A204.1 (cell line): ENCODE data around the gene XCR1.
A peak's percentile ranks its signal among the peaks of the same experiment; 100 is the strongest.
"Not testable (repeated sequence)": the region's sequence is repeated elsewhere in the genome, so short reads cannot be mapped to it uniquely, and the experiment has no call there.

Experiments used
- FAIRE-seq: peaks from 2 replicates; lab custom pipeline; 2012; peaks lifted over from hg19 to GRCh38; lab: Jason Lieb, UNC

The XCR1 gene

DNA sequence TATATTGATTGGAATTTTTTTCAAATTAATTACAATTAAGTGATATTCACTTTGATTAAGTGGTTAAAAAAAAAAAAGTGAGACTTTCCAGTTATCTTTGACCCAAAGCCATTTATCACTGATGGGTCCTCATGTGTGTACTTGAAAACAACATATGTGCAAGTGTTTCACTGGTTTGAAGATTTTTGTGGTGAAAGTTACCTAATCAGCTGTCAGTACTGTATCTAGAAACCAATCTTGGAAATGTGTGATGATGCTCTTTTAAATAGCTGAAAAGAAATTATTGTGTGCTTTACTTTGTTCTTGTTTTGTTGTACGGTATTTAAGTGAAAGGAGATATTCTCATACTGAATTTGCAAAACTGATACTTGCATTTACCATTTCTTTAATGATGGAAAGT is 11.6 kb upstream of the XCR1 start:
- FAIRE-seq, result no peak

DNA sequence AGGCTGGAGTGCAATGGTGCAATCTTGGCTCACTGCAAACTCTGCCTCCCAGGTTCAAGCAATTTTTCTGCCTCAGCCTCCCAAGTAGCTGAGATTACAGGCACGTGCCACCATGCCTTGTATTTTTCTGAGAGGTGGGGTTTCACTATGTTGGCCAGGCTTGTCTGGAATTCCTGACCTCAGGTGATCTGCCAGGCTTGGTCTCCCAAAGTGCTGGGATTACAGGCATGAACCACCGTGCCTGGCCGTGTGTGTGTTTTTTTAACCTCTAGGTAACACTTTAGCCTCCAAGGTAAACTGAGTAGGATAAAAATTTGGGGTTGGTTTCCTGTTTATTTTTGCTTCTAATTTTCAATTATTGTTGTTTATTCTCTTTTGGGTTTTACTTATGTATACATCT is 10.8 kb upstream of the XCR1 start:
- not testable (repeated sequence) for FAIRE-seq

DNA sequence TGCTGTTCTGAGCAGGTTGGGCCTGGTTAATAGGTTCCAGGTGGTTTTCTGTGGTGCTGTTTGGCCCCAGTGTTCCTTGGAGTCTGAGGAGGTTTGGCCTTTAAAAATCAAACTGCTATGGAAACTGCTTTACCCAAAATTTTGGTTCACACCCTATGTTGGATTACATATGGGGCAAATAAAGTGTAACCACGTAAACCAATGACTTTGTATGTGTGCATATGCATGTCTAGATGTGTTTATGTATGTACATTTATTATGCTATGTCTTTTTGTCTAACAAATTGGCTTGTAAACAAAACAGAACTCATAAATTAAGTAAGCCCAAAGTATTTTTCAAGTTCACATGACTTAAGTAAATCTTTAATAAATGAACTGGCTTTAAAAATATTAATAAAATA is 8.9 kb upstream of the XCR1 start:
- no peak for FAIRE-seq

DNA sequence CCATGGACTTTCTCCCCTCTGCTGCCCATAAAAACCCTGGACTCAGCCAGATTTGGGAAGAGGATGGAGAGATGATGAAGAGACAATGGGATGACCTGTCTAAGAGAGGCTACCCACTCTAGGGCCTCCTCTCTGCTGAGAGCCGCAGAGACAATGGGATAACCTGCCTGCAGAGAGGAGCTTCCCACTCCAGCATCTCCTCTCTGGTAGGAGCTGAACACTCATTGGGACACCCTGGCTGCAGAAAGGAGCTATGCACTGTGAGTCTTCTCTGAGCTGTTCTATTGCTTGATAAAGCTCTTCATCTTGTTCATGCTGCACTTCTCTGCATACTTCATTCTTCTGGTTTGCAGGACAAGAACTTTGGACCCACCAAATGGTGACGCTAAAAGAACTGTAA is 4.5 kb upstream of the XCR1 start:
- no peak for FAIRE-seq

DNA sequence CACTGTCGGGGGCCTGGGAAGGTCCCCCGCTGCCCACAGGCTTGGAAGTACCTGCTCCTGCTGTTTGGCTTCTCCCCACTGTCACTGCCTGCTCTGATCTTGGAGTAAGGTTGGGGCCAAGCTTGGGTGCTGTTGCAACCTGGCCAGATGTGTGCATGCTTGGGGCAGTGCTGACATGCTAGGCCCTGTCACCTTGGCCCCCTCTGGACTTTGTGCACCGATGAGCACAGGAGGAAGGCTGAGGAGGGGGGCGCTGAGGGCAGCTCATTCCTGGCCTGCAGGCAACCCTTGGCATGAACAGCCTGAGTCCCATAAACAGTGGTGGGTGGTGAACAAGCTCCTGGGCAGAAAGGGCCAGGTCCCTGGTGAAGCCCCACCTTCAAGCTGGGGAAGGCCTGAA is 4.0 kb upstream of the XCR1 start:
- no peak for FAIRE-seq

DNA sequence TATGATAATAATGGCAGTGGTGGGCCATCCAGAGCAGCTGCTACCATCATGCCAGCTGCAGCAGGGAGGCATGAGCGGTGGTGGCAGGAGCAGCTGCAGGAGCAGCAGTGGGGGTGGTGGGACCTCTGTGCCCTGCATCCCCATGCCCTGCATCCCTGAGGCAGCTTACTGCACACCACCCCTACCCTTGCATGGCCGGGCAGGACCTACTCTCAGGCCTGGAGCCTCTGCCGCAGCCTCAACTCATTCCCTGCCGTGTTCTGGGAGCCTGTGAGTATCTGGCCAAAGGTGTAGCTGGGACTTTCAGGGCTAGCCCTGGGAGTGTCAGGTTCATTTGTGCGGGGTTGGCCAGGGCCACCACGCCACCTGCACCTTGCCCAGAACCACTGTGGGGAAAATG is 3.3 kb upstream of the XCR1 start:
- FAIRE-seq, result no peak

DNA sequence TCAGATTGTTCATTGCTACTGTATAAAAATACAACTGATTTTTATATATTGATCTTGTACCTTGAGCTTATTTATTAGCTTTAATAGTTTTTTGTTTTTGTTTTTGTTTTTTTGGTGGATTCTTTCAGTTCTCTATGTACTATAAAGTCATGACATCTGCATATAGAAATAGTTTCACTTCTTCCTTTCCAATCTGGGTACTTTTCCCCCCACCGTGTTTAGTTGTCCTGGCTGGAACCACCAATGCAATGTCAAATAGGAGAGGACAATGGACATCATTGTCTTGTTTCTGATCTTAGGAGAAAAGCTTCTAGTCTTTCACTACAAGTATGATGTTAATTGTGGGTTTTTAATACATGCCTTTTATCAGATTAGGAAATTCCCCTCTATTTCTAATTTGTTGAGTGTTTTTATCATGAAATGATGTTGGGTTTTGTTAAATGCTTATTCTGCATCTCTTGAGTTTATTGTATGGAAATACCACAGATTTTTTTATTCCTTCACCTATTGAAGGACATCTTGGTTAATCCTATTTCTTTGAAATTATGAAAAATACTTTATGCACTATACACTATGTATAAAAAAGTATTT is 2.8 kb upstream of the XCR1 start:
- peak; percentile 29 for FAIRE-seq

DNA sequence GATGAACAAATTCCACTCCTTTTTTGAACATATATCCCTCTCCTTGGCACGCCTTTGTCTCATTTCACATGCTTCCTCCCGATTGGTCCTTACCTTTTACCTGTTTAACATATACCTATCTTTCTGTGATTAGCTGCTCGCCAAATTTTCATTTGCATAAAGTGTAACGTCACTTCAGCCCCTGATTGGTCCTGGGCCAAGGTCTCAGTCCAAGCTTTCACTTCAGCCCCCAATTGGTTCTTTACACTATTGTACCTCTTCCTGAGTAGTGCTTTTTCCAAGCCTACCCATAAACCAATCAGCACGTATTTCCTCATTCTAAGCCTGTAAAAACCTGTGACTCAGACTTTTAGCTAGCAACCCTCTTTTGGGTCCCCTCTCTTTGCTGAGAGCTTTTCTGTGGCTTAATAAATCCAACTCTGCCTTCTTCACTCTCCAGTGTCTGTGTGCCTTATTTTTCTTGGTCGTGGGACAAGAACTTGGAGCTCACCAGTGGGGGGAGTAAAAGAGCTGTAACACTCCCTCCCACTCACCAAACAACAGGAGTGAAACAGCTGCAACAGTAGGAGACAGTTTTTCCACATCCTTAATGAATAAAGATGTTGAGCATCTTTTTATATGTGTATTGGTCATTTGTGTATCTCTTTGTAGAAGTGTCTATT is 584 bp upstream of the XCR1 start:
- FAIRE-seq, result no peak

DNA sequence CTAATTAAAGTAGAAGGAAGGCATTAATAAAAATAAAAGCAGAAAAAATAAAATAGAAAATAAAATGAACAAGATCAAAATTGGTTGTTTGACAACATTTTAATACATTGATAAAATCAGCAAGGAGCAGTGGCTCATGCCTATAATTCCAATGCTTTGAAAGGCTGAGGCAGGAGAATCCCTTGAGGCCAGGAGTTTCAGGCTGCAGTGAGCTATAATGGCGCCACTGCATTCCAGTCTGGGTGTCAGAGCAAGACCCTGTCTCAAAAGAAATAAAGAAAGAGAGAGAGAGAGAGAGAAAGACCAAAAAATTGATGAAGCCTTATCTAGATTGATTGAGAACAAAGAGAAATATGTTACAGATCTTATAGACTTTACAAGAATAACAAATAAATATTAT is 2.1 kb downstream of the XCR1 start:
- no peak for FAIRE-seq

DNA sequence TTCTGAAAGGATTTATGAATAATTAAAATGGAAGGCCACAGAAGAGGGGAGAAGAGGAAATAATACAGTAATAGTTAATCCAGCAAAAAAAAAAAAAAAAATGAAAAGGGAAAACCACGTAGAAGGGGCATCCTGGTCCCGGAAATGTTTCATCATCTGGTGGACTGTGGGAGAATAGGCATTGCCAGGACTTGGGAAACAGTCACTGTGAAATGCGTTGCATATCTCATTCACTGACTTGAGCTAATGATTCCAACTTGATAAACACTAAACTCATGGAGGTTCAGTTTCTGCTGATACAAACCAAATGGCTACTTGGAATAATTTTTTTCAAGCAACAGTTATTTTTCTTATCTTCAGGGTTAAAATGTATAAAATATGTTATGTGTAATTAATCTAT is 3.2 kb downstream of the XCR1 start:
- no peak for FAIRE-seq

DNA sequence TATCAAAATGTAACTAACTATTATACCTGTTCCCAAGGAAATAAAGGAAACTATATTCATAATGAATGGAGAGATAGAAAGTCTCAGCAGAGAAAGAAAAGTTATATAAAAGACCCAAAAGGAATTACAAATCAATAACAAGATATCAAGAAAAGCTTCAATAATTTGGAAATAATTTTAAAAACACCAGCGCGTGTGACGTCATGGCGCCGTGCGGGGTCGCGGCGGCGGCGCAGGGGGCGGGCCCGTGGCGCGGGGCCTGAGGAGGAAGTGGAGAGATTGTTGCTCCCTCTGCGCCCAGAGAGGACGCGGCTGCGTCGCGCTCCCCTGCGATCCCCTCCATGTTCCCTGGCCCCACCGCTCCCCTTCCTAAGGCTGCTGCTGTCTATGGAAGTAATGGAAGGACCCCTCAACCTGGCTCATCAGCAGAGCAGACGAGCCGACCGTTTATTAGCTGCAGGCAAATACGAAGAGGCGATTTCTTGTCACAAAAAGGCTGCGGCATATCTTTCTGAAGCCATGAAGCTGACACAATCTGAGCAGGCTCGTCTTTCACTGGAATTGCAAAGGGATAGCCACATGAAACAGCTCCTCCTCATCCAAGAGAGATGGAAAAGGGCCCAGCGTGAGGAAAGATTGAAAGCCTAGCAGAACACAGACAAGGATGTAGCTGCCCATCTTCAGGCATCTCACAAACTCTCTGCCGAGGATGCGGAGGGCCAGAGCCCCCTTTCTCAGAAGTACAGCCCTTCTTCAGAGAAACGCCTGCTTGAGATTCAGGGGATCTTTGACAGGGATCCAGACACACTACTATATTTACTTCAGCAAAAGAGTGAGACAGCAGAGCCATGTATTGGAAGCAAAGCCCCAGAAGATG is 4.1 kb downstream of the XCR1 start:
- no peak for FAIRE-seq

DNA sequence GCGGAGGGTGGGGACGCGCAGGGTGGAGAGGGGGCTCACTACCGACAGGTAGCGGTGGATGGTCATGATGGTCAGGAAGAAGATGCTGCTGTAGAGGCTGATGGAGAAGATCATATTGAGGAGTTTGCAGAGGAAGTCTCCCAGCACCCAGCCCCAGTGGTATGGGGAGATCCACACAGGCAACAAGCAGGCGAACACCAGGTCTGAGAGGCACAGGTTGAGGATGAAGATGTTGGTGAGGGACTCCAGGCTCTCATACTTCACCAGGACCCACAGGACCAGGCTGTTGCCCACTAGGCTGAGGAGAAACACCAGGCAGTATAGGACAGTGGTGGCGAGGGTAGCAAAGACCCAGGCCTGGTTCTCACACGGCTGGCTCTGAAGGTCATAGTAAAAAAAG is 5.8 kb downstream of the XCR1 start:
- no peak for FAIRE-seq

DNA sequence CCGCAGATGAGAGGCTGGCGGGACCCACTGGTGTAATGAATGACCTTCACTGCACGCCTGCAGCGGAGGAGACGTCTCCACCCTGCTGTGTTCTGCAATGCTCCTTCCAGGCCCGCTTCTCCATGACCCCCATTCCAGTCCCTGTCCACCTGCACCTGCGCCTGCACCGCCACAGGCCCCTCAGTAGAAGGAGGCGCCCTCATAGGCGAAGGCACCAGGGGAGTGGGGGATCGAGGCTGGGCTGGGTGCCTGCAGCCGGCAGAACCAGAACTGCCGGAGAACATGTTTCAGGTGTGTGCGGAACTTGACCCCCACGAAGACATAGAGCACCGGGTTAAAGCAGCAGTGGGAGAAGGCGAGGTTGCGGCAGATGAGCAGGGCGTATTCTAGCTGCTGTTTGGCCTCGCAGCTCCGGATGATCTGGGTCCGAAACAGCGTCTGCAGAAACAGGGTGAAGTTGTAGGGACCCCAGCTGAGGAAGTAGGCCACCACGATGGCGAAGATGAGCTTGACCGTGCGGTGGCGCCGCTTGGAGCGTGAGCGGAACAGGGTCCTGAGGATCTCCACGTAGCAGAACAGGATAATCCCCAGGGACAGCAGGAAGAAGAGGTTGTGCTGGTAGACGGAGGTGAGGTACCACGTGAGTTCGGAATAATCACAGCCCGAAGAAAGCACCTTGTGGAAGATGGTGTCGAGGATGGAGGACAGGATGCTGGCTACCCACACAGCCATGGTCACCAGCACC is 6.3 kb downstream of the XCR1 start:
- FAIRE-seq, result no peak

DNA sequence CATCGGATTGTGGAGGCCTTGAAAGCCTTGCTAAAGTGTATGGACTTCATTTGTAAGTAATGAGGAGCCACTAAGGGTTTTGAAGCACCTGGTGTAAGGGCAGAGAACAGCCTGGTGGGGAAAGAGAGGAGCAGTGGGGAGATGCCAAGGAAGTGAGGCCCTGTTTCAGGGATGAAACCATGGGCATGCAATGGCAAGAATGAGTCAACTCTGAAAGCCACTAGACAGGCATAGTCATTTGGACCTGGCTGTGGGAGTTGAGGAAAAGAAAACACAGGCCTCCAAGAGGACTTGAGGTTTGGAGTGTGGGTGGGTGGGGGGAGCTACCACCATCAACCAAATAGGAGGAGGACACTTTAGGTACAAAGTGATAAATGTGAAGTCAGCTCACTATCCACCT is 7.6 kb downstream of the XCR1 start:
- no peak for FAIRE-seq

DNA sequence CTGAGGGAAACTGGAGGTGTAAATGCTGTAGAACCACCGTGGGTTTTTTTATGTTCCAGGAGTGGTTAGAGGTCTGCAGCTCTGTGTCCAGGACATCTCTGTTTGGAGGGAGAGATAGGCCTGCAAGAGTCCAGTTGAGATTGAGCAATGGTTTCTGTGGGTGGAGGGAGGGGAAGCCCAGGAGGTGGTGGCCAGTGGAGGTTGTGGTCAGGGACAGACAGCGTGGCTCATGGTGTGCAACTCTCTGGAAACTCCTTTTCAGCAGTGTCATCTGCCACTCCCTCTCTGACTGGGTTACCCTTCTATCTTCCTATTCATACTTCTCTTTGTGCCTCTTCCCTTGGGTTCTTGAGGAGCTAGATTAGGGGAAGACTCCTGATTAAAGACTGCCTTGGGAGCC is 9.6 kb downstream of the XCR1 start:
- no peak for FAIRE-seq

DNA sequence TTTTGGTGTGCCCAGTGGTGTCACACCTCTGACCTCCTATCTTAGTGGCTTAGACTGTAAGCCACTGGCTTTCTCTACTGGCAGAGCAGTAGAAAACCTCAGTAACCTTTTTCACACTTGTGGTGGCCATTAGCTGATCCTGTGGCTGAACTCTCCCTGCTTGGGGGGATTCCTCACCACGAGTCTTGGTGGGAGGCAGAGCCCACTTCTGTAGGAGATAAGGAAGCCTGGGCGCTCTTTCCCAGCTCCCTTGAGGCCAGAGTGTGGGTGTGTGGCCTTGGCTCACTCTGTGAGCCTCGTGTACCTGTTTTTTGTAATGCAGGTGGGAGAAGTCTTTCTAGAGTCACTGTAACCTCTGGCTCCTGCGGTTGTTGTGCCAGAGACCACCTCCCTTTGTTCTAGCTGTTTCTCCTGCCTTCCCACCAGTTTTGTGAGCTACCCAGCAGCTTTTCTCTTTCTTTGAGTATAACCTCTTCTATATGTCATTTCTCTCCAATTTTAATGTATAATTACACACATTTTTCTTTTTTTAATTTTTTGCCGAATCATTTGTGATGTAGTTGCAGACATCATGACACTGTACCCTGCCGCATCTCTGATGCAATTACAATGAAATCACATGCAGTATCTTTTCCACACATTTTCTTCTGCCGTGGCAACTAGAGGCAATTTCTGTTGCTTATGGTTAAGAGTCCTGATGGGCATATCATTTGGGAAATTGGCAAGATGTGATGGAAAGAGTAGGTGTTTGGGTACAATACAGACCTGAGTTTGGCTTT is 13.8 kb downstream of the XCR1 start:
- no peak for FAIRE-seq

DNA sequence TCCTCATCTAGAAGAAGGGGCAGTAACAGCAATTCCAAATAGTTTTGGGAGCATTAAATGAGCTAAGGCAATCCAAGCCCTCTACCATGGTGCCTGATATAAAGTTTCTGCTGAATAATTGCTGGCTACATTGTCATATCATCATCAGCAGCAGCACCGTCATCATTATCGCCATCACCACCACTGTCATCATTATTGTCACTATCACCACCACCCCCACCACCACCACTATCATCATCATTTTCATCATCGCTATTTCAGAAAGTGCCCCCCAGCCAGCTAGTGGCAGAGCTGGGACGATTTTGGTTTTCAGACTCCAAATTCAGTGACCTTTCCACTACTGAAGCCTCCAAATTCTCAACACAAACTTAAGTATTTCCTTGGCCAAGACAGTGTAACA is 15.0 kb downstream of the XCR1 start:
- no peak for FAIRE-seq

DNA sequence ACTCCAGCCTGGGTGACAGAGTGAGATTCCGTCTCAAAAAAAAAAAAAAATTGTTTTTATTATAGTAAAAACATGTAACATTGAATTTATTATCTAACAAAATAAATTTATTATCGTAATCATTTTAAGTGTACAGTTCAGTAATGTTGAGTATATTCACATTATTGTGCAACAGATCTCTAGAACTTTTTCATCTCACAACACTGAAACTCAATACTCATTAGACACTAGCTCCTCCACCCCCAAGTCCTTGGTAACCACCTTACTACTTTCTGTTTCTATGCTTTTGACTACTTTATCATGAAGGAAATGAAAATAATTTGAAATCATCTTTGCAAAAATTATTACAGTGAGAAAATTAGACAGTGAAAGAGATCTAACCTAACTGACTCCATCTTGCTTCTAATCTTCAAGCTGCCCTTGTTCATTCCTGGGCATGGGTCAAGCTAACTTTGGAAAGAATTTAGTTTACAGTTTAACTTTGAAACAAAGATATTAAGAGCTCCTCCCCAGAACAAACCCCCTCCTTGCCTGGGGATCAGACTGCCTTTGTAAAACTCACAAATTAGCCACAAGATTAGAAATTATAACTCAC is 16.7 kb downstream of the XCR1 start:
- no peak for FAIRE-seq

DNA sequence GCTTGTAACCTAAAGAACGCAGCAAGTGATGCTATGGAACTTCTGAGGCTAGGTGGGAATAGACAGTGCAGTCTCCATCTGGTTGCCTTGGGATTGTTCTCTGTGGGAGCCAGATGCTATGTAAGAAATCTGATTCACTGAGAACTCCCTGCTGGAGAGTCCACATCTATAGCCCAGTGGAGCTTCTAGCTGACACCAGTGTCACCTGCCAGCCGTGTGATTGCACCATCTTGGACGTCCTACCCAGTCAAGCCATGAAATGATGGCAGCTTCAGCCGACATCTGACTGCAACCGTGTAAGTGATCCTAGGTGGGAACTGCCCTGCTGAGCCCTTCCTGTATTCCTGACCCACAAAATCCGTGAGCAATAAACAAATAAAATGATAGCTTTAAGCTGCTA is 19.2 kb downstream of the XCR1 start:
- FAIRE-seq, result no peak

DNA sequence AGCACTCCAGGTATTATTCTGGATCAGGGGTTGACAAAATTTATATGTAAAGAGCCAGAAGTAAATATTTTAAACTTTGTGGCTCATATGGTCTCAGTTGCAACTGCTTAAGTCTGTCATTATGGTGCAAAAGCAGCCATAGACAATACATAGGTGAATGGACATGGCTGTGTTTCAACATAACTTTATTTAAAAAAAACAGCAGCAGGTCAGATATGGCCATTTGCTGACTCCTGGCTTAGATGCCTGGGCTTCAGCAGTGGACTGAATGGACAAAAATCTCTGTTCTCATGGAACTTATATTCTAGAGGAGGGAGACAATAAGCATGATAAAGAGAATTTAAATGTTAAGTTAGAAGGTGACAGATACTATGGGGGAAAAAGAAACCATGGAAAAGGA is 20.0 kb downstream of the XCR1 start:
- FAIRE-seq, result no peak

DNA sequence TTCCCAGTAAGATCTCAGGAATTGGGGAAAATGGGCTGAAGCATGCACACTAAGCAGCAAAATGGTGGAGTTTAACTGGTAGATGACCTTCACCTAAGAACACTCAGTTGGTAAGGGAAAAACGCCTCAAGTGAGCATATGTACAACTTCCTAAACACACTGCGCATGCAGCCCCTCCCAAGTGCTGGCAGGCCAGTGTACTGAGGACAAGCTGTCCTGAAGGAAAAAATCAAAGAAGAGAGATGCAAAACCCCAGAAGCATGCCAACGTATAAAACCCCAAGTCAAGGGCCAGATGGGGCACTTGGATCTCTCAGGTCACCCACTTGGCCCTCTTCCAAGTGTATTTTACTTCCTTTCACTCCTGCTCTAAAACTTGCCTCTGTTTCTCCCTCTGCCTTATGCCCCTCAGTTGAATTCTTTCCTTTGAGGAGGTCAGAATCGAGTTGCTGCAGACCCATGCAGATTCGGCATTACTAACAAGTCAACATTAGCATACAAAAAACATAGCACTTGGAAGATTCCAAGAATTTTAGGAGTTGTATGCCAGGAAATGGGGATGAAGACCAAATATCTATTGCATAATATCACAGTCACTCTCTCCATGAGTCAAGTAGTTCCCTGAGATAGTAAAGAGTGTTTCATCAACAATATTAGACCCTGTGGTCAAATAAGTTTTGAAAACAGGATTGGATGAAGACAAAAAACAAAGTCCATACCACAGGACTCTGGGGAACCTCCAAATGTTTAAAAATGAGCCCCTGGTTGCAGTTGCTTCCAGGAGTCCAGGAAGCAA is 20.8 kb downstream of the XCR1 start:
- no peak for FAIRE-seq
